SK-N-SH treated with all-trans-retinoic acid at 6 μM for 48 hours (cell line): Measurements from ENCODE around the gene CEP43.

Source experiments
- ATAC-seq: fragments of 200-7000 bp; cut with Tn5 transposase; 3 replicates; pipeline ENCODE4 v1.9.1; 2020; ENCODE audit warnings: mild to moderate bottlenecking, moderate library complexity
- ARNTL ChIP-seq: fragments of 450-650 bp; formaldehyde crosslinking; IDR thresholded peaks from 2 replicates; pipeline ENCODE4 v1.5.0; 2020; ENCODE audit warnings: low read depth, mild to moderate bottlenecking, moderate library complexity, borderline replicate concordance
- BACH2 ChIP-seq: fragments of 250-450 bp; sonication (Bioruptor Pico); IDR thresholded peaks from 2 replicates; pipeline ENCODE4 v1.9.0; 2021; ENCODE audit warnings: mild to moderate bottlenecking, borderline replicate concordance
- CREB5 ChIP-seq: fragments of 250-450 bp; sonication (Bioruptor Pico); IDR thresholded peaks from 2 replicates; pipeline ENCODE4 v1.5.1; 2020; ENCODE audit warnings: low read depth, mild to moderate bottlenecking, moderate library complexity
- CSDC2 ChIP-seq: fragments of 250-450 bp; sonication (Bioruptor Pico); IDR thresholded peaks from 2 replicates; pipeline ENCODE4 v1.5.0; 2020; ENCODE audit warnings: mild to moderate bottlenecking, moderate library complexity
- CSRNP3 ChIP-seq: fragments of 250-450 bp; sonication (Bioruptor Pico); IDR thresholded peaks from 2 replicates; pipeline ENCODE4 v1.5.1; 2021; ENCODE audit warnings: mild to moderate bottlenecking, moderate library complexity
- ESRRG ChIP-seq: fragments of 250-450 bp; sonication (Bioruptor Pico); IDR thresholded peaks from 2 replicates; pipeline ENCODE4 v1.6.1; 2021; ENCODE audit warnings: mild to moderate bottlenecking
- GLIS3 ChIP-seq: fragments of 250-450 bp; sonication (Bioruptor Pico); IDR thresholded peaks from 2 replicates; pipeline ENCODE4 v1.5.0; 2020; ENCODE audit warnings: mild to moderate bottlenecking, moderate library complexity
- ISL1 ChIP-seq: fragments of 250-450 bp; sonication (Bioruptor Pico); IDR thresholded peaks from 2 replicates; pipeline ENCODE4 v2.1.2; 2022; ENCODE audit warnings: mild to moderate bottlenecking, moderate library complexity
- OSR1 ChIP-seq: fragments of 250-450 bp; sonication (Bioruptor Pico); IDR thresholded peaks from 2 replicates; pipeline ENCODE4 v1.8.0; 2022; ENCODE audit warnings: moderate library complexity, mild to moderate bottlenecking, inconsistent platforms
- PATZ1 ChIP-seq: fragments of 250-450 bp; sonication (Bioruptor Pico); IDR thresholded peaks from 2 replicates; pipeline ENCODE4 v1.8.0; 2020; ENCODE audit warnings: mild to moderate bottlenecking, moderate library complexity, borderline replicate concordance
- POU6F1 ChIP-seq: fragments of 250-450 bp; sonication (Bioruptor Pico); IDR thresholded peaks from 2 replicates; pipeline ENCODE4 v1.8.0; 2021; ENCODE audit warnings: low read depth, mild to moderate bottlenecking, moderate library complexity, borderline replicate concordance
- PPARA ChIP-seq: fragments of 250-450 bp; sonication (Bioruptor Pico); IDR thresholded peaks from 2 replicates; pipeline ENCODE4 v1.5.0; 2020; ENCODE audit warnings: mild to moderate bottlenecking, borderline replicate concordance
- RARB ChIP-seq: fragments of 250-450 bp; sonication (Bioruptor Pico); IDR thresholded peaks from 2 replicates; pipeline ENCODE4 v1.8.0; 2021; ENCODE audit warnings: mild to moderate bottlenecking, moderate library complexity
- SNAI2 ChIP-seq: fragments of 250-450 bp; sonication (Bioruptor Pico); IDR thresholded peaks from 2 replicates; pipeline ENCODE4 v1.5.0; 2020; ENCODE audit warnings: mild to moderate bottlenecking, moderate library complexity
- TCF4 ChIP-seq: fragments of 250-450 bp; sonication (Bioruptor Pico); IDR thresholded peaks from 2 replicates; pipeline ENCODE4 v1.8.0; 2021; ENCODE audit warnings: mild to moderate bottlenecking, moderate library complexity, borderline replicate concordance
- TOX ChIP-seq: fragments of 250-450 bp; sonication (Bioruptor Pico); IDR thresholded peaks from 2 replicates; pipeline ENCODE4 v1.8.0; 2021; ENCODE audit warnings: mild to moderate bottlenecking, moderate library complexity, borderline replicate concordance
- ZC3H10 ChIP-seq: fragments of 250-450 bp; sonication (Bioruptor Pico); IDR thresholded peaks from 2 replicates; pipeline ENCODE4 v1.5.1; 2021; ENCODE audit warnings: mild to moderate bottlenecking, moderate library complexity
- ZFP30 ChIP-seq: fragments of 450-650 bp; formaldehyde crosslinking; IDR thresholded peaks from 2 replicates; pipeline ENCODE4 v1.5.0; 2022; ENCODE audit warnings: mild to moderate bottlenecking, moderate library complexity
- ZNF565 ChIP-seq: fragments of 450-650 bp; formaldehyde crosslinking; conservative IDR thresholded peaks from 2 replicates; pipeline ENCODE4 v1.5.0; 2020; ENCODE audit warnings: low read depth, mild to moderate bottlenecking, moderate library complexity
- ZNF70 ChIP-seq: fragments of 450-650 bp; formaldehyde crosslinking; IDR thresholded peaks from 2 replicates; pipeline ENCODE4 v1.5.0; 2020; ENCODE audit warnings: mild to moderate bottlenecking, moderate library complexity
- TF ChIP-seq, protein P1 (sequence below): fragments of 250-450 bp; sonication (Bioruptor Pico); IDR thresholded peaks from 2 replicates; pipeline ENCODE4 v1.5.0; 2020; ENCODE audit warnings: mild to moderate bottlenecking, moderate library complexity

CEP43 gene

GRCh38 chr6:167007985-167008384 lies 8.8 kb downstream of the CEP43 start:
- no peak for ATAC-seq
- no peak for TF ChIP-seq BACH2
- TF ChIP-seq CSDC2 = no peak
- TF ChIP-seq, protein P1, sequence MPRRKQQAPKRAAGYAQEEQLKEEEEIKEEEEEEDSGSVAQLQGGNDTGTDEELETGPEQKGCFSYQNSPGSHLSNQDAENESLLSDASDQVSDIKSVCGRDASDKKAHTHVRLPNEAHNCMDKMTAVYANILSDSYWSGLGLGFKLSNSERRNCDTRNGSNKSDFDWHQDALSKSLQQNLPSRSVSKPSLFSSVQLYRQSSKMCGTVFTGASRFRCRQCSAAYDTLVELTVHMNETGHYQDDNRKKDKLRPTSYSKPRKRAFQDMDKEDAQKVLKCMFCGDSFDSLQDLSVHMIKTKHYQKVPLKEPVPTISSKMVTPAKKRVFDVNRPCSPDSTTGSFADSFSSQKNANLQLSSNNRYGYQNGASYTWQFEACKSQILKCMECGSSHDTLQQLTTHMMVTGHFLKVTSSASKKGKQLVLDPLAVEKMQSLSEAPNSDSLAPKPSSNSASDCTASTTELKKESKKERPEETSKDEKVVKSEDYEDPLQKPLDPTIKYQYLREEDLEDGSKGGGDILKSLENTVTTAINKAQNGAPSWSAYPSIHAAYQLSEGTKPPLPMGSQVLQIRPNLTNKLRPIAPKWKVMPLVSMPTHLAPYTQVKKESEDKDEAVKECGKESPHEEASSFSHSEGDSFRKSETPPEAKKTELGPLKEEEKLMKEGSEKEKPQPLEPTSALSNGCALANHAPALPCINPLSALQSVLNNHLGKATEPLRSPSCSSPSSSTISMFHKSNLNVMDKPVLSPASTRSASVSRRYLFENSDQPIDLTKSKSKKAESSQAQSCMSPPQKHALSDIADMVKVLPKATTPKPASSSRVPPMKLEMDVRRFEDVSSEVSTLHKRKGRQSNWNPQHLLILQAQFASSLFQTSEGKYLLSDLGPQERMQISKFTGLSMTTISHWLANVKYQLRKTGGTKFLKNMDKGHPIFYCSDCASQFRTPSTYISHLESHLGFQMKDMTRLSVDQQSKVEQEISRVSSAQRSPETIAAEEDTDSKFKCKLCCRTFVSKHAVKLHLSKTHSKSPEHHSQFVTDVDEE (CRISPR knock-in tag) = no peak
- TF ChIP-seq TOX (CRISPR knock-in tag) = no peak
- no peak for TF ChIP-seq TCF4 (CRISPR knock-in tag)
- no peak for TF ChIP-seq CSRNP3
- no peak for TF ChIP-seq GLIS3 (CRISPR knock-in tag)
- TF ChIP-seq ZNF565 (CRISPR knock-in tag) = no peak
- no peak for TF ChIP-seq OSR1 (CRISPR knock-in tag)
- no peak for TF ChIP-seq CREB5
- TF ChIP-seq PATZ1 (CRISPR knock-in tag) = no peak
- TF ChIP-seq ZC3H10 (CRISPR knock-in tag) = no peak
- TF ChIP-seq ESRRG (CRISPR knock-in tag) = no peak
- no peak for TF ChIP-seq PPARA (CRISPR knock-in tag)

- no peak for ATAC-seq
- TF ChIP-seq PPARA (CRISPR knock-in tag) = no peak
- TF ChIP-seq BACH2 = no peak
- no peak for TF ChIP-seq TOX (CRISPR knock-in tag)
- no peak for TF ChIP-seq PATZ1 (CRISPR knock-in tag)
- TF ChIP-seq ZC3H10 (CRISPR knock-in tag) = no peak
- no peak for TF ChIP-seq ESRRG (CRISPR knock-in tag)
- no peak for TF ChIP-seq RARB (CRISPR knock-in tag)
- TF ChIP-seq TCF4 (CRISPR knock-in tag) = no peak
- TF ChIP-seq ZFP30 (CRISPR knock-in tag) = no peak
- no peak for TF ChIP-seq ZNF70 (CRISPR knock-in tag)
- TF ChIP-seq ARNTL (CRISPR knock-in tag) = no peak
- TF ChIP-seq CSDC2 = no peak
- no peak for TF ChIP-seq SNAI2
- TF ChIP-seq CSRNP3 = no peak
- TF ChIP-seq ISL1 (CRISPR knock-in tag) = no peak
- no peak for TF ChIP-seq POU6F1 (CRISPR knock-in tag)
These were observed 13.9 kb downstream of the CEP43 start for GRCh38 chr6:167013067-167013466.
